ENCODE results near the gene NEU2.
A peak's percentile ranks its signal among the peaks of the same experiment; 100 is the strongest.

NEU2 gene

DNA sequence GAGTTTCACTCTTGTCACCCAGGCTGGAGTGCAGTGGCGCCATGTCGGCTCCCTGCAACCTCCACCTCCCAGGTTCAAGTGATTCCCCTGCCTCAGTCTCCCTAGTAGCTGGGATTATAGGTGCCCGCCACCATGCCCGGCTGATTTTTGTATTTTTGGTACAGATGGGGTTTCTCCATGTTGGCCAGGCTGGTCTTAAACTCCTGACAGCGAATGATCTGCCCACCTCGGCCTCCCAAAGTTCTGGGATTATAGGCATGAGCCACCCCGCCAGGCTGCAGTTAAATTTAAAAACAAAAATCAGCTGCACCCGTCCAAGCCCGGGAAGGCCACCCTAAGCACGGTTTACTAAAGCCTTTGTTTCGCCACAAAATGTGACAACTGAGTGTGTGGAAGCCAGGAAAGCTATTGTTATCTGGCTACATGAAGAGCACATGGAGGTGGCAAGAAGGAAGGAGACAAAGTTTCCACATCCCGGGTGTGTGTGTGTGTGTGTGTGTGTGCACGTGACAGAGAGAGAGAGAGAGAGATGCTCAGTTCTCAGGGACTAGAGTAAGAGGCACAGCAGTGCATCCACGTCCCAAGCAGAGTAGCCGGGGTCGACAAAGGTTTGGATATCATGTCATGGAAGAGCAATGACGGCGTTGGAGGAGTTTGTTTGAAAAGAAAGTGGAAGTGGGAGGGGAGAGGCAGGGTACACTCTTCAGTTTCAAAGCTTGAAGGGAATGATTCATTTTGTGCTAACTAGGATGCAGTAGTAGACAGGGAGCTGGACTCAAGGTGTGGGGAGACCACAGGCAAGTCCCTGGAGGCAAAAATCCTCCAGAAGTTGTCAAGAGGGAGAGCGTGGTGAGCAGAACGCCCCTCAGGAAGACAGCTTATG lies 47.7 kb downstream of the NEU2 start:
- DNase-seq: no peak

GRCh38 chr2:233080836-233081229 lies 48.4 kb downstream of the NEU2 start:
- DNase-seq: no peak

- peak; percentile 24 for DNase-seq
Measured at GRCh38 chr2:233081232-233081730, 48.8 kb downstream of the NEU2 start.

DNA sequence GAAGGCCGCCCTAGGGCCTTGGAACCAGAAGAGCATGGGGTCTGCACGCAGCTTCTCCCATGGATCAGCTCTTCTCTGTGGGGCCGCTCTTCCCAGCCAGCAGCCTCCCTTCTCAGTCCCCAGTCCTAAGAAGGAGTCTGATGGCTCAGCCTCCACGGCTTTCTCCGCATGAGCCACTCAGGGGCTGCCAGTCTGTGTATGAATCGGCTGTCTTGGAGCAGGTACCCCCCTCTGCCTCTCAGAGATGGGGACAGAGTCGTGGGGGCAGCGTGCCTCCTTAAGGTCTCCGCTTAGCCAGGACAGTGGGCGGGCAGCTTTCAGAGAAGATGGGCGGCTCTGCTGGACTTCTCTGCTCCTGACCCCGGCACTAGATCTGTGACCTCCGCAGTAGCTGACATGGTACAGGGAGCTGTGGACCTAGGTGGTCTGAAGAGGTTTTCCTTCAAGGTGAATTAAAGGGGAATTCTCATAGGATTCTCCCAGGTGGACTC lies 49.3 kb downstream of the NEU2 start:
- no peak for DNase-seq

GRCh38 chr2:233082222-233082930 lies 49.9 kb downstream of the NEU2 start:
- DNase-seq: no peak

DNA sequence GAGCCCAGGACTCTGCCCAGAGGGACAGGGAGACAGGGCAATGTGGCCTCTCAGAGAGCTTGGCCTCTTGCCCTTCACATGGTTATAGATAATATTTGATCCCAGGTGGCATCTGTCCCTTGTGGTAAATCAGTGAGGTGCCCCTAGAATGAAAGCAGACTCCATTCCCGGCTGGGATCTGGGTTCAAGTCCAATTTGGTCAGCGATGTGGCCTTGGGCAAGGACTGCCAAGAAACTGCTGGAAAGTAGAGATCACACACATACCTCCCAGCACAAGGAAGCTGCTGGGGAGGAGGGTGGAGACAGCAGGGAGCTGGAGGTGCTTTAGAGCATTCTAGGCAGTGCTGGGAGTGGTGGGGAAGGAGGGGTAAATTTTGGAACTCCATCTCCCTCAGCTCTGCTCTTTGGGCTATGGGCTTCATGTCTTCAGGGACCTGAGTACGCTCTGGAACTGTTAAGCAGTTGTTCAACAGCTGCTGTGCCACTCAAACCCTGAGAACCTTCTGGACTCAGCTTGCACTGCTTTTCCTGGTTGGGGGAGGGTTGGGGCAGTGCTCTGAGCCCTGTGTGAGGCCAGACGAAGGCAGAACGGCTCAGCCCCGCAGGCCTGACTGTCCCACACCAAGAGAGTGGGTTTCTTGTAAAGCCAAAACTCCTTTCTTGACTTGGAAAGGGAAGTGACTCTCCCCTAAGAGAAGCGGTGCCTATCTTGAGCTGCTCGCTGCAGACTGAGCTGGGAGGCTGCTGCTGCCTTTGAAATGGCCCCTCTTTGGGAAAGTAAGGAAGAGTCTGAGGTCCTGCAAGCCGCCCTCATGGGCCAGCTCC lies 50.7 kb downstream of the NEU2 start:
- no peak for DNase-seq

DNA sequence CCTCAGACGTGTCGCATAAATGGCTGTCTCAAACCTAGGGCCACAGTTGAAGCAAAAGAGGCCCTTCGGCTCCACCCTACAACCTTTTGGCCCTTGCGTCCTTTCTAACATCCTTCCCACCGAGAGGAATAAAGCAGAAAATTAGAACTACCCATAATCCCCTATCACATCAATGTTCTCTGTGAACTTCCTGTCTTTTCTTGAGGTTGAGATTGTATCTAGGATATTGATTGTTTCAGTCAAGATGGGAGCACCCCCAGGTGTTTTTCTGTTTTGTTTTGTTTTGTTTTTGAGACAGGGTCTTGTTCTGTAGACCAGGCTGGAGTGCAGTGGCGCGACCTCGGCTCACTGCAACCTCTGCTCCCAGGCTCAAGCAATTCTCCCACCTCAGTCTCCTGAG lies 51.3 kb downstream of the NEU2 start:
- no peak for DNase-seq

- peak; percentile 44 for DNase-seq
Measured at GRCh38 chr2:233084488-233084887, 52.0 kb downstream of the NEU2 start.

Measured in midbrain (tissue), 1 donor.